Measurements from ENCODE around the gene SLFN12L. TPM values are rescaled to one million over a fixed set of nuclear protein-coding genes. Genes with fewer than 3 reads are reported as not detected.

SLFN12L gene
- total RNA-seq, 1 donor from 2014 or later = 0.18 TPM

- no peaks in the 10 kb centered on the region for H3K9me3 Mint-ChIP-seq
- no peaks in the 10 kb centered on the region for H3K36me3 Mint-ChIP-seq
- DNase-seq (ENCODE audit: low spot score in 2 of 2, unreplicated experiment in 2 of 2) = peak; percentile 53 to 64
- H3K27me3 Mint-ChIP-seq (ENCODE audit: low read depth) = no peaks in the 10 kb centered on the region
- no peak for TF ChIP-seq CTCF (IDR thresholded peaks at IDR 0.05; ENCODE audit: unreplicated experiment)
- peak overlapping the region; percentile 99 for H3K27ac Mint-ChIP-seq
- peak overlapping the region; percentile 84 for H3K4me3 Mint-ChIP-seq
- H3K4me1 Mint-ChIP-seq = peaks cover 42% of the 10 kb centered on the region
Observed at GRCh38 chr17:35433075-35433894, 104.2 kb downstream of the SLFN12L start.

- Mint-ChIP-seq H3K27me3 (ENCODE audit: low read depth) (no peaks in the 10 kb centered on the region), H3K4me3 (peak within 1 kb of the TSS; percentile 84), H3K27ac (peak within 1 kb of the TSS; percentile 99), H3K4me1 (peaks cover 42% of the 10 kb centered on the region), H3K36me3 (no peaks in the 10 kb centered on the region), H3K9me3 (no peaks in the 10 kb centered on the region)
- DNase-seq (ENCODE audit: low spot score in 2 of 2, unreplicated experiment in 2 of 2) = peak in 1 of 2 experiments; percentile 45
- TF ChIP-seq CTCF (IDR thresholded peaks at IDR 0.05; ENCODE audit: unreplicated experiment) = no peak
Observed at GRCh38 chr17:35432176-35433074, 105.1 kb downstream of the SLFN12L start, which contains the start of gene SLFN12. Gene SLFN12, minus strand, starts transcription at chr17:35432500. Its CDS starts 9,472 bp downstream, at chr17:35423028.

- no peaks in the 10 kb centered on the region for H3K9me3 Mint-ChIP-seq
- H3K4me3 Mint-ChIP-seq = no peak overlapping the region
Observed at GRCh38 chr17:35429702-35430101, 107.8 kb downstream of the SLFN12L start.

GRCh38 chr17:35428229-35428628, 109.2 kb downstream of the SLFN12L start:
- Mint-ChIP-seq H3K36me3 (no peaks in the 10 kb centered on the region), H3K9me3 (no peaks in the 10 kb centered on the region), H3K4me3 (no peak overlapping the region), H3K27ac (no peak overlapping the region), H3K27me3 (ENCODE audit: low read depth) (no peaks in the 10 kb centered on the region), H3K4me1 (peaks cover 15% of the 10 kb centered on the region)
- no peak for TF ChIP-seq CTCF (IDR thresholded peaks at IDR 0.05; ENCODE audit: unreplicated experiment)
- no peak for DNase-seq (ENCODE audit: low spot score in 2 of 2, unreplicated experiment in 2 of 2)

More at GRCh38 chr17:35429702-35430101, 107.8 kb downstream of the SLFN12L start:
- DNase-seq (ENCODE audit: low spot score in 2 of 2, unreplicated experiment in 2 of 2) = no peak
- no peaks in the 10 kb centered on the region for H3K36me3 Mint-ChIP-seq
- no peak overlapping the region for H3K27ac Mint-ChIP-seq
- H3K4me1 Mint-ChIP-seq = peaks cover 27% of the 10 kb centered on the region
- TF ChIP-seq CTCF (IDR thresholded peaks at IDR 0.05; ENCODE audit: unreplicated experiment) = no peak
- no peaks in the 10 kb centered on the region for H3K27me3 Mint-ChIP-seq (ENCODE audit: low read depth)

GRCh38 chr17:35423761-35424160, 113.7 kb downstream of the SLFN12L start:
- Mint-ChIP-seq H3K4me1 (peaks cover 11% of the 10 kb centered on the region), H3K36me3 (peaks cover 19% of the 10 kb centered on the region), H3K9me3 (no peaks in the 10 kb centered on the region), H3K27ac (no peak overlapping the region), H3K4me3 (no peak overlapping the region), H3K27me3 (ENCODE audit: low read depth) (no peaks in the 10 kb centered on the region)
- TF ChIP-seq CTCF (IDR thresholded peaks at IDR 0.05; ENCODE audit: unreplicated experiment) = no peak
- no peak for DNase-seq (ENCODE audit: low spot score in 2 of 2, unreplicated experiment in 2 of 2)

Other genes with a start within 250 kb of the SLFN12L start
- gene SLFN11, start 164.1 kb downstream of the SLFN12L start, total RNA-seq = 34.1 to 37.7 TPM (median 36.9 TPM) in 3 replicates
- 18.4 to 19.5 TPM (median 18.8 TPM) in 3 replicates for gene SLFN12, start 105.2 kb downstream of the SLFN12L start, total RNA-seq
- 23.1 to 24.7 TPM (median 23.7 TPM) in 3 replicates for gene SLFN13, start 88.9 kb downstream of the SLFN12L start, total RNA-seq
- not detected in 3 replicates for gene SLFN14, start 23.1 kb upstream of the SLFN12L start, total RNA-seq
- 5.0 to 7.5 TPM (median 5.1 TPM) in 3 replicates for gene PEX12, start 40.9 kb upstream of the SLFN12L start, total RNA-seq
- gene AP2B1, start 49.6 kb upstream of the SLFN12L start, total RNA-seq = 155 to 158 TPM (median 155 TPM) in 3 replicates
- 19.3 to 20.5 TPM (median 20.1 TPM) in 3 replicates for gene RASL10B, start 194.0 kb upstream of the SLFN12L start, total RNA-seq
- gene GAS2L2, start 215.6 kb upstream of the SLFN12L start, total RNA-seq = 0.09 to 0.20 TPM (median 0.11 TPM) in 3 replicates
- not detected in 3 replicates for gene C17orf50, start 223.2 kb upstream of the SLFN12L start, total RNA-seq